Endothelial cell of umbilical vein (primary cell): ENCODE data around the gene MAK. TPM values are rescaled to one million over a fixed set of nuclear protein-coding genes. Genes with fewer than 3 reads are reported as not detected.

Source experiments
- BruUV-seq: library from RNA; stranded (reverse); fragments of 400-500 nt; replicated peaks from 2 replicates; lab custom pipeline; 2021; lab: Mats Ljungman, UMichigan
- CTCF ChIA-PET: fragments of 300-600, 350-600 bp; sonication (Branson Sonifier 250); formaldehyde crosslinking; loops from one replicate; lab custom pipeline; 2021; ENCODE audit warnings: antibody characterized with exemption, inconsistent platforms; lab: Charles Lee
- POLR2A ChIA-PET: fragments of 300-600, 350-600 bp; sonication (Branson Sonifier 250); formaldehyde crosslinking; loops from one replicate; lab custom pipeline; 2021; ENCODE audit warnings: antibody characterized with exemption, inconsistent platforms; lab: Charles Lee
- DNase-seq: peaks from one replicate; pipeline ENCODE4 v3.0.0-alpha.2; 2011; ENCODE audit warnings: low read depth, low spot score
- FAIRE-seq: peaks from 2 replicates; lab custom pipeline; 2011; peaks lifted over from hg19 to GRCh38; lab: Jason Lieb, UNC
- H2AFZ ChIP-seq: 2 replicates; pipeline ENCODE4 v1.6.0; 2012; ENCODE audit warnings: low read depth, low read length, control low read depth, inconsistent platforms
- H3K27ac ChIP-seq: 2 replicates; pipeline ENCODE4 v1.5.1; 2011; ENCODE audit warnings: low read depth, mild to moderate bottlenecking, control low read depth, low read length, moderate library complexity; ENCODE audit not compliant: insufficient read depth
- H3K27me3 ChIP-seq, 2 experiments: 2 replicates each; pipeline versions ENCODE4 v1.6.0 to v1.6.1; 2011; ENCODE audit warnings: low read length in 2 of 2, mixed read lengths in 1 of 2; ENCODE audit not compliant: control insufficient read depth in 2 of 2, insufficient read depth in 2 of 2
- H3K36me3 ChIP-seq, 2 experiments: 2 replicates in 1 of 2; 3 replicates in 1 of 2; pipeline ENCODE4 v1.5.1; 2011; ENCODE audit warnings: low read length in 2 of 2, mild to moderate bottlenecking in 1 of 2, moderate library complexity in 1 of 2; ENCODE audit not compliant: control insufficient read depth in 2 of 2, insufficient read depth in 2 of 2; ENCODE audit errors: extremely low read depth in 1 of 2
- H3K4me1 ChIP-seq: 3 replicates; pipeline ENCODE4 v1.5.1; 2011; ENCODE audit warnings: mild to moderate bottlenecking, low read length; ENCODE audit not compliant: control insufficient read depth, insufficient read depth; ENCODE audit errors: extremely low read depth
- H3K4me2 ChIP-seq: 2 replicates; pipeline ENCODE4 v1.6.1; 2011; ENCODE audit warnings: low read length, control low read depth, mixed read lengths; ENCODE audit not compliant: insufficient read depth
- H3K4me3 ChIP-seq, 3 experiments: fragments of 200-600 bp in 1 of 3; sonication (generic), shearing (Covaris generic) in 1 of 3; replicated peaks in 1 of 3; 2 replicates each; pipeline ENCODE4 v1.5.1; 2011 to 2016; ENCODE audit warnings: control low read depth in 3 of 3, low read length in 3 of 3, mild to moderate bottlenecking in 2 of 3, inconsistent platforms in 1 of 3, low read depth in 1 of 3, moderate library complexity in 1 of 3; ENCODE audit not compliant: insufficient read depth in 1 of 3
- H3K79me2 ChIP-seq: 2 replicates; pipeline ENCODE4 v1.6.0; 2012; ENCODE audit warnings: low read length, inconsistent platforms; ENCODE audit not compliant: control insufficient read depth, insufficient read depth
- H3K9ac ChIP-seq: replicated peaks from 2 replicates; pipeline ENCODE3; 2011; ENCODE audit warnings: low read length, control low read depth; ENCODE audit not compliant: insufficient read depth; ENCODE audit errors: extremely low read depth
- H3K9me1 ChIP-seq: replicated peaks from 3 replicates; pipeline ENCODE4 v1.6.0; 2011; ENCODE audit warnings: mild to moderate bottlenecking, low read length; ENCODE audit not compliant: control insufficient read depth, insufficient read depth; ENCODE audit errors: extremely low read depth
- H3K9me3 ChIP-seq: replicated peaks from 2 replicates; pipeline ENCODE4 v1.5.1; 2012; ENCODE audit warnings: low read length, inconsistent platforms; ENCODE audit not compliant: control insufficient read depth, insufficient read depth
- H4K20me1 ChIP-seq: replicated peaks from 2 replicates; pipeline ENCODE3; 2011; ENCODE audit warnings: mild to moderate bottlenecking, low read length; ENCODE audit not compliant: control insufficient read depth, insufficient read depth; ENCODE audit errors: extremely low read depth
- CTCF ChIP-seq, 2 donors: IDR thresholded peaks; 1 replicate in 1 of 2; 2 replicates in 1 of 2; pipeline ENCODE4 v1.5.1; 2011; ENCODE audit warnings: low read length in 2 of 2, mild to moderate bottlenecking in 2 of 2, moderate library complexity in 2 of 2, control low read depth in 1 of 2, inconsistent platforms in 1 of 2, low read depth in 1 of 2; ENCODE audit not compliant: insufficient read depth in 1 of 2; ENCODE audit errors: extremely low read depth in 1 of 2
- EZH2 ChIP-seq: IDR thresholded peaks from 2 replicates; pipeline ENCODE4 v1.6.1; 2012; ENCODE audit warnings: borderline replicate concordance, low read depth, mild to moderate bottlenecking, moderate library complexity, low read length, inconsistent platforms; ENCODE audit not compliant: severe bottlenecking
- FOS ChIP-seq: IDR thresholded peaks from 2 replicates; pipeline ENCODE4 v1.6.1; 2011; ENCODE audit warnings: mild to moderate bottlenecking, low read length, moderate library complexity, borderline replicate concordance; ENCODE audit not compliant: insufficient read depth
- GATA2 ChIP-seq: IDR thresholded peaks from 2 replicates; pipeline ENCODE4 v1.7.0; 2011; ENCODE audit warnings: low read depth, mild to moderate bottlenecking, moderate library complexity, mixed read lengths, low read length; ENCODE audit not compliant: insufficient read length, insufficient read depth
- JUN ChIP-seq: IDR thresholded peaks from 2 replicates; pipeline ENCODE4 v1.6.1; 2011; ENCODE audit warnings: borderline replicate concordance, low read depth; ENCODE audit not compliant: insufficient read length, insufficient read depth
- MAX ChIP-seq: IDR thresholded peaks from 2 replicates; pipeline ENCODE4 v1.6.1; 2011; ENCODE audit not compliant: insufficient read depth, insufficient read length
- MYC ChIP-seq: IDR thresholded peaks from one replicate; pipeline ENCODE4 v1.6.1; 2011; ENCODE audit warnings: mild to moderate bottlenecking, low read depth, low read length
- POLR2A ChIP-seq: IDR thresholded peaks from 2 replicates; pipeline ENCODE4 v1.6.1; 2012; ENCODE audit warnings: low read depth, mild to moderate bottlenecking, control low read depth, low read length
- POLR2AphosphoS5 ChIP-seq: IDR thresholded peaks from 2 replicates; pipeline ENCODE4 v1.6.1; 2012; ENCODE audit warnings: low read depth, mild to moderate bottlenecking, control low read depth, low read length, moderate library complexity; ENCODE audit not compliant: insufficient read depth
- dilution Hi-C: fragments of 300-500 bp; cut with MboI; formaldehyde crosslinking; loops from one replicate; pipeline ENCODE4 v1.15.0; 2019; ENCODE audit warnings: low sequenced_read_pairs; ENCODE audit not compliant: extremely low pct_ligation_motif_present
- intact Hi-C: fragments of 100-400 bp; cut with micrococcal nuclease; formaldehyde crosslinking; loops from one replicate; pipeline ENCODE4 v1.10.0; 2022
- polyA plus RNA-seq, 4 experiments: library from polyadenylated mRNA; depleted of rRNA in 3 of 4; stranded (reverse) in 3 of 4; unstranded in 1 of 4; fragments of >200 nt; gene quantifications; 2 replicates each; pipeline versions ENCODE4 v1.2.1 to v1.2.3, GENCODE V29; 2011 to 2012; ENCODE audit warnings: missing spikeins in 1 of 4
- total RNA-seq: library from RNA; stranded (reverse); gene quantifications from 2 replicates; pipeline ENCODE4 v1.2.3, GENCODE V29; 2021

Gene MAK
- total and polyA plus RNA-seq, 2 donors (not counting 3 experiments of a cell fraction or from before 2014, with no cell fraction given): not detected

GRCh38 chr6:10849901-10850300 is 11.6 kb upstream of the MAK start:
- ChIA-PET POLR2A (no interaction called here), CTCF (no interaction called here)
- Histone ChIP-seq H3K4me1 (no peaks in the 10 kb centered on the region), H3K9ac (no peak overlapping the region), H3K4me3 (no peak overlapping the region), H3K9me1 (no peaks in the 10 kb centered on the region), H3K9me3 (no peaks in the 10 kb centered on the region), H3K79me2 (no peaks in the 10 kb centered on the region), H3K27ac (no peak overlapping the region), H3K36me3 (no peaks in the 10 kb centered on the region), H4K20me1 (no peaks in the 10 kb centered on the region), H3K27me3 (peaks cover 0 to 2% of the 10 kb centered on the region in 2 experiments), H3K4me2 (no peak overlapping the region), H2AFZ (no peak overlapping the region)
- dilution Hi-C loops: no loop called here
- DNase-seq (no peak), FAIRE-seq (no peak)
- intact Hi-C loops: loop anchor here (10.0 kb wide), 1 partner anchor 195 kb away; the partner anchor contains the start of gene ELOVL2
- no TSS peak for BruUV-seq
- TF ChIP-seq JUN (no peak), MYC (no peak), MAX (no peak), POLR2AphosphoS5 (no peak), GATA2 (no peak), CTCF (IDR thresholded peaks at IDR 0.05; ENCODE audit: extremely low read depth in 1 of 2, insufficient read depth in 1 of 2, low read depth in 1 of 2, low read length in 2 of 2) (no peak), POLR2A (no peak), FOS (no peak), EZH2 (no peak)
